HG02840 (cell line): ENCODE results near the gene RPN1.
"Not testable (repeated sequence)": the region's sequence is repeated elsewhere in the genome, so short reads cannot be mapped to it uniquely, and the experiment has no call there.

ENCODE experiments used
- ATAC-seq: cut with Tn5 transposase; IDR thresholded peaks from one replicate; pipeline ENCODE4 v1.9.1; 2021; ENCODE audit warnings: mild to moderate bottlenecking, moderate library complexity, moderate number of reproducible peaks; ENCODE audit not compliant: unreplicated experiment, low FRiP score

RPN1 gene

DNA sequence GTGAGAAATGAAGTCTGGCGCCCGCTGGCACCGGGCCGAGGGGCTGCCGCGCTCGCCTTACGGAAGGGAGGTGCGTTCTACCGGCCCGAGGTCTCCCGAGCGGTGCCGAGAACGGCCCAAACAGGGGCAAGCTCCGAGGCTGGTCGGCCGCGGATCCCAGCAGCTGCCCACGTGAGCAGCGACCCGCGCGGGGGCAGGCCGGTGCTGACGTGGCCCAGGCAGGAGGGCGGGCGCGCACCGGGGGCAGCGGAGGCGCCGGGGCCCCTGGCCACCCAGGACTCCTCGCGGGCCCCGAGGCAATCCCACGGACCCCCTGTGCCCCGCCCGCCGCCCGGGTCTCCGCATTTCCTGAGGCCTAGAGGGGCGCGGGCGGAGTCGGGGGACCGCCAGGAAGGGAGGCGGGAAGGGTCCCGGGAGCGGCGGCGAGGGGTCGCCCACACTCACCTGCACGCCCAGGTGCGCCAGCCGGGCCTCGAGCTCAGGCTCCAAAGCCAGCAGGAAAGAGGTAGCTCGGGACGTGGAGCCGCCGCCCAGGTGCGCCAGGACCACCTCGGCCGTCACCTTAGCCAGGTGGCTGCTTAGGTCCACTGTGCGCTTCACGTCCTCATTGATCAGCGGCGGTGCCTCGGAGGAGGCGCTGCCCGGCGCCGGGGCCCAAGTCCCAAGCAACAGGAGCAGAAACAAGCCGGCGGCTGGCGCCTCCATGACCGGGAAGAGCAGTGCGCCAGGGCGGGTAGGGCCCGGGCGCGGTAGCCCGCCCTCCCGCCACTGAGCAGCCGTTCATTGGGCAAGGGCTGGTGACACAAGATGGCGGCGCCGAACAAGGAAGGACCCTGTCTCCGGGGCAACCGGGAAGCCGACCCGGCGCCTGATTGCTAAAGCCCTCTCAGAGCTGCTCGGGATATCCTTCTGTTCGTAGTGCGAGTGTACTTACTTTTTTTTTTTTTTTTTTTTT, at the start of gene RPN1:
TSS of gene RPN1 (minus strand) at position 723 of the 955 bp plus-strand sequence. CDS start at position 705, 18 bp downstream.
- peak; percentile 95 for ATAC-seq

- no peak for ATAC-seq
These were observed 47.8 kb upstream of the RPN1 start for GRCh38 chr3:128698211-128699047.

GRCh38 chr3:128697341-128697740, 46.7 kb upstream of the RPN1 start:
- ATAC-seq: no peak

- ATAC-seq: no peak
These were observed 43.1 kb upstream of the RPN1 start for GRCh38 chr3:128693696-128694095.

GRCh38 chr3:128689060-128689459, 38.4 kb upstream of the RPN1 start:
- no peak for ATAC-seq

GRCh38 chr3:128686465-128686864, 35.8 kb upstream of the RPN1 start:
- no peak for ATAC-seq

DNA sequence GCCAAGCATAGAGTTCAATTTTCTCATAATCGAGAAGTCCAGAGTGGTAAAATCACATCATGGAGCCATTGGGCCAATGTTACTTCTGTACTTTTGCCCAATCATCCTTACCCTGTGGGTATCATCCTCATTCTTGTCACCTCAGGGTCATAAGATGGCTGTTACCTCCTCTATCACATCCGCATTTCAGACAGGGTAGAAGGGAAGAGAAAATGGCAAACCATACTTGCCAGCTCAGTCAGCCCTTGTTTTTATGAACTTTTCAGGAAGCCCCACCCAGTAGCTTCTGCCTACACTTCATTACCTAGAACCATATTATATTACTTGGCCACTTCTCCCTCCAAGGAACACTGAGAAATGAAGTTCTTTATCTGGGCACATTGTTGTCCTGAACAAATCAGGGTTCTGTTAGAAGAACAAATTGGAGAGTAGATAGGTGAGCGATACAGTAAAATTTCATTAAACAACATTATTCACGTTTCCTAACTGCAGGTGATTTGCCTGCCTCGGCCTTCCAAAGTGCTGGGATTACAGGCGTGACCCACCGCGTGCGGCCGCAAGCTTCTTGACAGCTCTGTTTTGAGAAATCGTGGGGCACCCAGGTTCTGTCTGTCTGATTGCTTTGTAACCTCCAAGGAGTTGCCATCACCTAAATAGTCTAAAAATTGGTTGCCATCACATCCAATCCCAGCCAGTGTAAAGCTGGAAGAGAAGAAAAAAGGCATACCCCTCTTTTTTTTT, 34.5 kb upstream of the RPN1 start:
- no peak for ATAC-seq

DNA sequence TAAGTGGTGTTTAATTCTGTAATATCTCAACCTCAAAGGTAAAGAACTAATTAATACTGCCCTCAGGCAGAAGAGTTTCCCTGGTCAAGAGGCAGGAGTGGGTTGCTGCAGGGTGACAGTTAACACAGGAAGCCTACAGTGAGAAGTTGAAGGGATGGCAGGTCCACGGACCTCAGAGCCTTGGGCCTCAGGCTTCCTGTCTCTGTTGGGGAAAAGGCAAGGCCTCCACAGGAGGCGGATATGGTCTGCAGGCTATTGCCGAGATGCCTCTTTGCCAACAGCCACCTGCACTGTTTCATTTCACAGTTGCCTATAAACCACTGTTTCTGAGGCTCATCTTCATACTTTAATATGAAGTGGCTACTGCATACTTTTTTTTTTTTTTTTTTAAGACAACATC, 33.3 kb upstream of the RPN1 start:
- ATAC-seq: no peak

- ATAC-seq: no peak
These were observed 30.8 kb upstream of the RPN1 start for GRCh38 chr3:128681369-128681829.

DNA sequence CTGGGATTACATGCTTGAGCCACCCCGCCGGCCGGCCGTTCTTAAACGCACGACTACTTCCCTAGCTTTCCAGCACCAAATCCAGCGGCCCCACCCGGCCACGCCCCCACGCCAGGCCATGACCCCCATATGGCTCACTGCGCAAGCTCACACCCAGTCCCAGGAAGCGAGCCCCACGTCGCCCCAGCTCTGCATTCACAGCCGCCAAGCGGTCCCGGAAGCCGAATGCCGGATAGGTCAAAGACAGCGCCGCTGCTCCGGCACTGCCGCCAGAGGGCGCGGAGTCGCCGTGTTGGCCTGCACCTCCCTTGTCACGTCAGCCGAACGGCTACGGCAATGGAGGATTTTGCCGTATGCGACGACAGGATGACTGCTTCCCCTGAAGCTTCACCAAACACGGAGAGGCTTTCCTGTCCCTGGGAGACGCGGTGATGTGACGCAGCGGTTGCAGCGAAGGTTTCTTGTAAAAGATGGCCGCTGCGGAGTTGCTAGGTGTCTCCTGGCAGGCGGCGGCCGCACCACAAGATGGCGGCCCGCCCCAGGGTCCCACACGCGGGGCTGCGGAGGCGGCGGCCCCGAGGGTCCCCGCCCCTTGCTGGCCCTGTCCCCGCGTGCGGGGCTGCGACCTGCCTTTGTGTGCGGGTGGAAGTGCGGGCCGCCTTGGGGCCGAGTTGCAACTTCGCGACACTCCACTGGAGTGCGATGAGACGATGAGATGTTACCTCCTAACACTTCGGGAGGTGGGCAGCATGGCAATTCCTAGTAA, 30.2 kb upstream of the RPN1 start:
- peak; percentile 94 for ATAC-seq

GRCh38 chr3:128679338-128679737, 28.7 kb upstream of the RPN1 start:
- ATAC-seq: no peak

DNA sequence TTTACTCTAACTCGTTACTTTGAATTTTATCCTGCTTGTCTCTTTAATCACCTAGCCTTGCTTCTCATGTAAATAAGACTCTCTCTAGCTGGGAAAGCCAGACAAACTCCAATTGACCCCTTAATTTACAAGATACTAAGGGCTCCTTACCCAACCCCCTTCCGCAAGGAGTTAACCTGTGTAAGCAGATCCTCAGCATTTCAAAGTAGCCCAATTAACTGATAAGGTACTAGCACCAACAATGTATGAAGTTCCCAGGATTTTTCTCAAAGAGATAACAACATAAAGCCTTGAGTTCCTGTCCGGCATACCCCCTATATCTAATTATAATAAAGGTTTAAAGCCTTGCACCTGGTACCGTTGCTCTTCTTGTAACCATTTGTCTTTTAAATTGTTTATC, 25.2 kb upstream of the RPN1 start:
- ATAC-seq: not testable (repeated sequence)

- no peak for ATAC-seq
These were observed 23.7 kb upstream of the RPN1 start for GRCh38 chr3:128674161-128674784.

GRCh38 chr3:128667641-128668040, 17.0 kb upstream of the RPN1 start:
- ATAC-seq: no peak

GRCh38 chr3:128665362-128666021, 14.9 kb upstream of the RPN1 start:
- no peak for ATAC-seq

GRCh38 chr3:128663151-128663550, 12.5 kb upstream of the RPN1 start:
- ATAC-seq: no peak

DNA sequence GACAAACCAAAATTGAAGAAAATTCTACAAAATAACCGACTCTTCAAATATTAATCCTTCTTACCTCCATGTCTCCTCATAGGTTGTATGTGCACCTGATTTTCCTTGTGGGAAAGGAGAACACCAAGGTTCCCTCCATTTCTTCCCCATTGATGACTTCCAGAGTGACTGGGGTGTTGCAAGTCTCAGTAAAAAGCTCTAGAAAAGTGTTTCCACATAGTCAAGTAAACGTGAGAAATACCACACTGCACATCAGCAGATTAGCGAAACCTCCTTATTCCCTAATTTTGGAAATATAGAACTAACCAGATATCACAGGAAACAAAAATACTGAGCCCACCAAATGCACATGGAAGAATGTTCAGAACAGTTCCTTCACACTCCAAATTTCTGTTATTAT, 4.9 kb upstream of the RPN1 start:
- ATAC-seq: no peak

DNA sequence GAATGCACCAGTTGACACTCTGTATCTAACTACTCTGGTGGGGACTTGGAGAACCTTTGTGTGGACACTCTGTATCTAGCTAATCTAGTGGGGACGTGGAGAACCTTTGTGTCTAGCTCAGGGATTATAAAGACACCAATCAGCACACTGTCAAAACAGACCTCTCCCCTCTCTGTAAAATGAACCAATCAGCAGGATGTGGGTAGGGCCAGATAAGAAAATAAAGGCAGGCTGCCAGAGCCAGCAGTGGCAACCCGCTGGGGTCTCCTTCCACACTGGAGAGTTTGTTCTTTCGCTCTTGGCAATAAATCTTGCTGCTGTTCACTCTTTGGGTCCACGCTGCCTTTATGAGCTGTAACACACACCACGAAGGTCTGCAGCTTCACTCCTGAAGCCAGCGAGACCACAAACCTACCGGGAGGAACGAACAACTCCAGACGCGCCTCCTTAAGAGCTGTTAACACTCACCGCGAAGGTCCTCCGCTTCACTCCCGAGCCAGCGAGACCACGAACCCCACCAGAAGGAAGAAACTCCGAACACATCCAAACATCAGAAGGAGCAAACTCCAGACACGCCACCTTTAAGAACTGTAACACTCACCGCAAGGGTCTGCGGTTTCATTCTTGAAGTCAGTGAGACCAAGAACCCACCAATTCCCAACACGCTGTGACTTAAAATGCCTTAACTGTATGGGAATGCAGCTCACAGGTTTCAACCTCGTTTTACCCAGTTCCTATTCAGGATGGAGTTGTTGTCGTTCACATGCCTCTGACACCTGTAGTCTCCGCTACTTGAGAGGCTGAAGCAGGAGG, 3.6 kb upstream of the RPN1 start:
- not testable (repeated sequence) for ATAC-seq
